KMS-11 (cell line): Measurements from ENCODE around the gene ITCH.
"Not testable (repeated sequence)": the region's sequence is repeated elsewhere in the genome, so short reads cannot be mapped to it uniquely, and the experiment has no call there.

Experiments used
- H2AFZ ChIP-seq: fragments of 200-600 bp; sonication (generic); 2 replicates; pipeline ENCODE4 v1.6.1; 2016; ENCODE audit warnings: antibody characterized with exemption, mixed run types, low read depth
- H3K27ac ChIP-seq: fragments of 200-600 bp; sonication (generic); 2 replicates; pipeline ENCODE4 v1.6.1; 2016; ENCODE audit warnings: mild to moderate bottlenecking, mixed run types
- H3K27me3 ChIP-seq: fragments of 200-600 bp; sonication (generic); 2 replicates; pipeline ENCODE4 v1.6.1; 2017; ENCODE audit warnings: mild to moderate bottlenecking, low read depth, mixed run types, moderate library complexity; ENCODE audit not compliant: insufficient read depth
- H3K36me3 ChIP-seq: fragments of 200-600 bp; sonication (generic); 2 replicates; pipeline ENCODE4 v1.6.1; 2017; ENCODE audit warnings: mild to moderate bottlenecking, mixed run types; ENCODE audit not compliant: insufficient read depth
- H3K4me1 ChIP-seq: fragments of 200-600 bp; sonication (generic); 2 replicates; pipeline ENCODE4 v1.6.1; 2016; ENCODE audit warnings: mild to moderate bottlenecking, low read depth, mixed run types; ENCODE audit not compliant: poor library complexity, severe bottlenecking
- H3K4me2 ChIP-seq: fragments of 200-600 bp; sonication (generic); 2 replicates; pipeline ENCODE4 v1.7.0; 2016; ENCODE audit warnings: mild to moderate bottlenecking, mixed run types
- H3K4me3 ChIP-seq: fragments of 200-600 bp; sonication (generic); IDR thresholded peaks from 2 replicates; pipeline ENCODE4 v1.6.1; 2017; ENCODE audit warnings: low read depth, low read length, mixed read lengths; ENCODE audit not compliant: insufficient read depth
- H3K79me2 ChIP-seq: fragments of 200-600 bp; sonication (generic); 2 replicates; pipeline ENCODE4 v1.6.1; 2016; ENCODE audit warnings: low read depth, mixed run types; ENCODE audit not compliant: insufficient read depth
- H3K9ac ChIP-seq: fragments of 200-600 bp; sonication (generic); 2 replicates; pipeline ENCODE4 v1.6.1; 2016; ENCODE audit warnings: mild to moderate bottlenecking, mixed run types
- H4K20me1 ChIP-seq: fragments of 200-600 bp; sonication (generic); 2 replicates; pipeline ENCODE4 v1.6.1; 2016; ENCODE audit warnings: mild to moderate bottlenecking, mixed run types; ENCODE audit not compliant: insufficient read depth
- CTCF ChIP-seq: fragments of 200-600 bp; sonication (generic); conservative IDR thresholded peaks from 2 replicates; pipeline ENCODE4 v1.6.1; 2017; ENCODE audit warnings: low read depth, mild to moderate bottlenecking, antibody characterized with exemption, low read length, moderate library complexity, mixed read lengths

ITCH gene

DNA sequence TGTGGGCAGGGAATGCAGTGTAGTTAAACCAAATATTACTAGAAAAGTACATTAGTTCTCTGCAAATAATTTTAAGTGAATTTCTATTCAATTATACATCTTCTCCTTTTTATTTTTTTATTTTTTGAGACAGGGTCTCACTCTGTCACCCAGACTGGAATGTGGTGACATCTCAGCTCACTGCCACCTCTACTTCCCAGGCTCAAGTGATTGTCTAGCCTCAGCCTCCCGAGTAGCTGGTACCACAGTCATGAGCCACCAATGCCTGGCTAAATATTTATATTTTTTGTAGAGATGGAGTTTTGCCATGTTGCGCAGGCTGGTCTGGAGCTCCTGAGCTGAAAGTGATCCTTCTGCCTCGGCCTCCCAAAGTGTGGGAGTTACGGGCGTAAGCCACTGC is 76.1 kb downstream of the ITCH start:
- no peak overlapping the region for H3K4me2 ChIP-seq
- no peak for TF ChIP-seq CTCF
- H3K4me3 ChIP-seq, result no peak overlapping the region
- H3K79me2 ChIP-seq, result no peaks in the 10 kb centered on the region
- peaks cover 23% of the 10 kb centered on the region for H3K4me1 ChIP-seq
- H3K27me3 ChIP-seq, result no peaks in the 10 kb centered on the region
- no peak overlapping the region for H3K27ac ChIP-seq
- peaks cover 16% of the 10 kb centered on the region; the same call in 1 of the 2 replicates for H3K36me3 ChIP-seq
- no peak overlapping the region for H2AFZ ChIP-seq
- no peaks in the 10 kb centered on the region for H4K20me1 ChIP-seq
- H3K9ac ChIP-seq, result no peak overlapping the region

DNA sequence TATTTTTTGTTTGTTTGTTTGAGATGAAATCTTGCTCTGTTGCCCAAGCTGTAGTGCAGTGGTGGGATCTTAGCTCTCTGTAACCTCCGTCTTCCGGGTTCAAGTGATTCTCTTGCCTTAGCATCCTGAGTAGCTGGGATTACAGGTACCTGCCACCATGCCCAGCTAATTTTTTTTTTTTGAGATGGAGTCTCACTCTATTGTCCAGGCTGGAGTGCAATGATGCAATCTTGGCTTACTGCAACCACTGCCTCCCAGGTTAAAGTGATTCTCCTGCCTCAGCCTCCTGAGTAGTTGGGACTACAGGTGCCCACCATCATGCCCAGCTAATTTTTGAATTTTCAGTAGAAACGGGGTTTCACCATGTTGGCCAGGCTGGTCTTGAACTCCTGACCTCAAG is 78.3 kb downstream of the ITCH start:
- H3K4me3 ChIP-seq, H4K20me1 ChIP-seq, H3K27me3 ChIP-seq, H3K27ac ChIP-seq, H2AFZ ChIP-seq, H3K9ac ChIP-seq, H3K4me2 ChIP-seq, H3K79me2 ChIP-seq: not testable (repeated sequence)
- H3K4me1 ChIP-seq, result peaks cover 11% of the 10 kb centered on the region
- peaks cover 31% of the 10 kb centered on the region; the same call in 1 of the 2 replicates for H3K36me3 ChIP-seq

- Histone ChIP-seq H3K36me3 (peaks cover 32% of the 10 kb centered on the region; the same call in 1 of the 2 replicates), H3K79me2 (no peaks in the 10 kb centered on the region)
- no peak for TF ChIP-seq CTCF
Measured at GRCh38 chr20:34443546-34443945, 80.5 kb downstream of the ITCH start.

GRCh38 chr20:34445177-34446065 is 82.3 kb downstream of the ITCH start:
- H3K4me2 ChIP-seq, result no peak overlapping the region
- H3K79me2 ChIP-seq, result no peaks in the 10 kb centered on the region
- H3K27ac ChIP-seq, result no peak overlapping the region
- no peak for TF ChIP-seq CTCF
- no peaks in the 10 kb centered on the region for H3K27me3 ChIP-seq
- H3K4me3 ChIP-seq, result no peak overlapping the region
- H3K4me1 ChIP-seq, result no peaks in the 10 kb centered on the region
- H3K36me3 ChIP-seq, result peaks cover 29% of the 10 kb centered on the region; the same call in 1 of the 2 replicates
- H2AFZ ChIP-seq, result no peak overlapping the region
- no peak overlapping the region for H3K9ac ChIP-seq
- no peaks in the 10 kb centered on the region for H4K20me1 ChIP-seq

More at GRCh38 chr20:34443546-34443945, 80.5 kb downstream of the ITCH start:
- no peak overlapping the region for H3K9ac ChIP-seq
- H2AFZ ChIP-seq, result no peak overlapping the region
- no peaks in the 10 kb centered on the region for H3K27me3 ChIP-seq
- H3K4me2 ChIP-seq, result no peak overlapping the region
- H3K4me3 ChIP-seq, result no peak overlapping the region
- H3K27ac ChIP-seq, result no peak overlapping the region
- no peaks in the 10 kb centered on the region for H3K4me1 ChIP-seq
- no peaks in the 10 kb centered on the region for H4K20me1 ChIP-seq

- H3K4me3 ChIP-seq, result no peak overlapping the region
- no peak overlapping the region for H3K4me2 ChIP-seq
- H3K27me3 ChIP-seq, result no peaks in the 10 kb centered on the region
- H2AFZ ChIP-seq, result no peak overlapping the region
- no peak overlapping the region for H3K27ac ChIP-seq
- TF ChIP-seq CTCF, result no peak
- H3K9ac ChIP-seq, result no peak overlapping the region
- no peaks in the 10 kb centered on the region for H4K20me1 ChIP-seq
- no peaks in the 10 kb centered on the region for H3K79me2 ChIP-seq
- peaks cover 20% of the 10 kb centered on the region; the same call in 1 of the 2 replicates for H3K36me3 ChIP-seq
- H3K4me1 ChIP-seq, result no peaks in the 10 kb centered on the region
Measured at GRCh38 chr20:34448517-34448916, 85.4 kb downstream of the ITCH start.
